GM21786 (cell line): ENCODE measurements around the gene RASAL3.
"Not testable (repeated sequence)": the region's sequence is repeated elsewhere in the genome, so short reads cannot be mapped to it uniquely, and the experiment has no call there.

Experiments used
- ATAC-seq: cut with Tn5 transposase; IDR thresholded peaks from one replicate; pipeline ENCODE4 v1.9.1; 2021; ENCODE audit not compliant: unreplicated experiment

RASAL3 gene

DNA sequence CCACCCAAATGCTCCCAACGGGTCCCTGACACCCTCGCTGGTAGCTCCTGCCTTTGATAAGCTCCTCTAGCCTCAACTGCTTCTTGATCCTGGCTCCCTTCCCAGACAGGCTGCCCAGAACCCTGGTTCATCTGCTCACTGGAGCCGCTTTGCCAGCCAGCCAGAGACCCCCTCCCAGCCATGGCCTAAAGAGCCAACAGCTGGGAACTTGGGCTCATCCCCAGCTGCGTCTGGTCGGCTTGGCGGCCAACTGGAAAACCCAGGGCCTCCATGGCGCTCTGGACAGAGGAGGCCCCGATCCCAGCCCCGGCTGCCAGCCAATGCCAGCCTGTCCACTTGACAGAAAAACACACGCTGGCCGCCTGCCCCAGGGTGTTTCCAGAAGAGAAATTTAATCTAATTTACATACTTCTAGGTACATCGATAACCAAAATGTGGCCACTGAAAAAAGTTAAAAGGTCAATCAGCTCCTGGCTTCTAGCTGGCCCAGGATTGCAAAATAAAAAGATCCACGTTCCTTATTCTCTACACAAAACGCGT lies 42.6 kb downstream of the RASAL3 start:
- no peak for ATAC-seq

DNA sequence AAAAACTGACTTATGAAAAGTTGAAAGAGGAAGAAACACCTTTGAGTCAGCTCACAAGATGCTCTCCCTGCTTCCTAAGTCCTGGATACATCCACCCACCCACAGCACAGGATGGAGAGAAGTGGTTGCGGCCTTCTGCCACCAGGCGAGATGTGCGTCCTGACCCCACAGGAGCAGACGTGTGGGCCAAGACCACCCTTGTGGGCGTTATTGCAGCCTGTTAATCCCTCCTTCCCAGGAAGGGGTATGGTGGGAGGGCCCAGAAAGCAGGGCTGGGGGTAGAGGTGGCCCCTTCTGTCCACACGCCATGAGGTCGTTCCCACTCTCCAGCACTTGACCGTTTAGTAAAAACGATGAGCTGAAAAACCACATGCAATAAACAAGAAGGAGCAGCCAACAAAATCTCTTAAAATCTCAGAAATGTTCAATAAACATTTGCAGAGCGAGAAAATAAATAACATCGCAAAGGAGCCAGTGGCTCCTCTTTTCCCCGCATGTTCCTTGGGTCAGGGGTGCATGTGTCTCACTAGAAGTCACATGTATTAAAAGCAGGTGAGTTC lies 43.1 kb downstream of the RASAL3 start:
- ATAC-seq: no peak

DNA sequence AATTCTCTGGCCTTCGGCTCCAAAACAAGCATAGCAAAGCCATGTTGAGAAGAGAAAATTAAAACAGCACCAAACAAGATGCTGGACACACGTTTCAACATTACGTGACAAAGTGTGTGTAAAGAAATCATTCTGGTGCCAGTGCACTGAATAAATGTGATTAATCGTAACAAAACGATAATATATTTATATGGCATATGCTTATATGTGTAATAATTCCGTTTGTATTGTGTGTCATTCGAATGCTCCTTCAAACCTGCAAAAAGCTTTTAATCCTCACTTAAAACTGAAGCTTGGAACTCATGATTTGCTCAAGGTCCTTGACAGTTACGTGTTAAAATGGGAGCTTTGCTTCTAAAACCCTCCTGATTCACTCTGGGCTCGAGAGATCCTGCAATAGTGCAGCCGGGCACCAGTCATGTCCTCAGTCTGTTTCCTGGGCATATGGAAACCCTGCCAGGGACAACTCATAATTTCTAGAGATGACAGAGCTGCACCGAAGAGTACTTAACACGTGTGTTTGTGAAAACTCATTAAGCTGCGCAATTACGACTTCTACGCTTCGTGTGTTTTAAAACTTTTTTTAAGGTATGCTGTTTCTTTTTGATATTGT lies 44.8 kb downstream of the RASAL3 start:
- ATAC-seq: no peak

DNA sequence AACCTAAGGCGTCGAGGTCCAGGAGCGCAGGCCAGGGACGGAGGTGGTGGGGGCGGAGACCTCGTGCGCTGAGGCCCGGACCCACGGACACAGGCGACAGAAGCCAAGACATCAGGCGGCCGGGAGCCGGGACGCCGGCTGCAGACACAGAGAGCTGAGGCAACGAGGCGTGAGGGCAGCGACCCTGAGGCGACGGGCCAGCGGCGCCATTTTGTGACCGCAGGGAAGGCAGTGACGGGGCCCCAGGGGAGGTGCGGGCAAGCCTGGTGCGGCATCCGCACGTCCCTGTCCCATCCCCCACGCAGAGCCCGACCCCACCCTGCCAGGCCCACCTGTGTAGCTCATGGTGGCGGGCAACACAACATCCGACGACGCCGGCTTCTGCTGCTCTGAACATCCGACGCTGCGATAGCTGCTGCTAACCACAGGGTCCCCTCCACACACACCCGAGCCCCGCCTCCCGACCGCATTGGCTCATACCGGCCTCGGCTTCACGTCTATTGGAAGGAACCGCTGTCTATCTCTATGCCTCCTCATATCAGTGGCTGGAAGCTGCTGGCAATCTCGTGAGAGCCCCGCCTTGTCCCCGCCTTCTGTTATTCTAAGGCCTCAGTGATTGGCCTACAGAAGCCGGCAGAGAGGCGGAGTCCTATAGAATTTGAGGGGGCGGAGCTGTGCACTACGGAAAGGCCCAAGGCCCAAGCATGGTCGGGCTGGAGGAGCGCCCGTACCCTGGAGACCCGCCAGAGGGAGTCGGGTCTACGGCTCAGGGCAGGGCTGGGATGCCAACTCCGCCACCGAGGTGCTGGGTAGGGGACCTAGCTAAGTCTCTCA lies 45.5 kb downstream of the RASAL3 start, which contains the start of gene AKAP8L:
Gene AKAP8L (minus strand): TSS at position 410 of the 834 bp plus-strand sequence. CDS start 65 bp downstream, at position 345.
- ATAC-seq: peak; percentile 94

DNA sequence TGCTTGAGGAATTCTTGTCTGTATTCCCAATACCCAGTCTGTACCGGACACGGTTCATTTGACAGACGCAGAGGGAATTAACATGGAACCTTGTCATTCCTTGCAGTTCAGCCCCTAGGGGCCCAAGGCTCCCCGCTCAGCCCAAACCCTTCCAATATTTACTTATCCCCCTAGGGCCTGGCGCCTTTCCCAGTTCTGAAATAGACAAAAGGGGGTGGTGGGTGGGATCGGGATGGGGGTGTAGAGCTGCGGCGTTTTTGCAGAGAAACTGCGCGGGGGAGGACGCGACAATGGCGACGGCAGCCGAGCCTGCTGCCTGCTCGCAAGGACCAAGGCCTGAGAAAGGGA lies 46.1 kb downstream of the RASAL3 start:
- ATAC-seq: no peak

DNA sequence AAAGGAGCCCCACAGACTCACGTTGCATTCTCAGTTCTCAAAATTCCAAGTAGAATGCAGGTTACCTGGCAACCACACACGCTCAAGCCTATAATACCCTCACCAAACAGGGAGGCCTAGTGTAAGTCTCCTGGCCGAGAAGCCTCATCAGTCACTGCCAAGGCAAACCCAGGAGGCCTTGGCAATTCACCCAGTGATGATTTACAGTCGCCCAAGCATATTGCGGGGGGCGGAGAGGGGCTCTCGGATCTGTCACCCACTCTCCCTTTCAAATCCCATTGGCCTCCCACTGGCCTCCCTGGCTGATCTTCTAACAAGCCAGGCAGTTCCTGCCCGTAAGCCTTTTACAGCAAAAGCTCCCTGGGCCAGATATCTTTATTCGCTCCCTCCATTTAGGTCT lies 46.6 kb downstream of the RASAL3 start:
- no peak for ATAC-seq

DNA sequence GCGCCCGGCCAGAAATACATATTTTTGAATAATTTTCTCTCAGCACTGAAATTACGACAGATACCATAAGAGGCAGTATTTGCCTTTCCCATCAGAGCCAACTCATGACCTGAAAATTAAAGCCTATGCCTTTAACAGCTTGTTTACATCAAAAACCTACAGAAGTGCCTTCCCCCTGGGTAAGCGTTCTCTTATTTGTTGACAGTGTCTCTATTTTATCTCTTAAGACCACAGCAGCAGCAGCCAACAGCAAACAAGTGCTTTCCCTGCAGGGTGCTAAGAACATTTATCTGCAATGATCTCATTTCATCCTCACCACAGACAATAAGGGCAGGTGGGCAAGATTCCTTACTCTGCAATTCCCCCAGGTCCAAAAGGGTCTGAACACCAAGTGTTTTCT lies 51.5 kb downstream of the RASAL3 start:
- ATAC-seq: no peak

DNA sequence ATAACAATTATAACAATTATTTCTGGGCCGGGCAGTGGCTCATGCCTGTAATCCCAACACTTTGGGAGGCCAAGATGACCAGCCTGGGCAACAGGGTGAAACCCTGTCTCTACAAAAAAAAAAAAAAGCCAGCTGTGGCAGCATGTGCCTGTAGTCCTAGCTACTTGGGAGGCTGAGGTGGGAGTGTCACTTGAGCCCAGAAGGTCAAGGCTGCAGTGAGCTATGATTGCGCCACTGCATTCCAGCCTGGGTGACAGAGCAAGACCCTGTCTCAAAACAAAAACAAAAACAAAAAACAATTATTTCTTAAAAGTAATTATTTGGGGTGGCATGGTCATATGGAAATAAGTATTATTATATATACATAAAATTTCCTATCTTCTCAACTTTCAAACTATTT lies 53.0 kb downstream of the RASAL3 start:
- not testable (repeated sequence) for ATAC-seq

DNA sequence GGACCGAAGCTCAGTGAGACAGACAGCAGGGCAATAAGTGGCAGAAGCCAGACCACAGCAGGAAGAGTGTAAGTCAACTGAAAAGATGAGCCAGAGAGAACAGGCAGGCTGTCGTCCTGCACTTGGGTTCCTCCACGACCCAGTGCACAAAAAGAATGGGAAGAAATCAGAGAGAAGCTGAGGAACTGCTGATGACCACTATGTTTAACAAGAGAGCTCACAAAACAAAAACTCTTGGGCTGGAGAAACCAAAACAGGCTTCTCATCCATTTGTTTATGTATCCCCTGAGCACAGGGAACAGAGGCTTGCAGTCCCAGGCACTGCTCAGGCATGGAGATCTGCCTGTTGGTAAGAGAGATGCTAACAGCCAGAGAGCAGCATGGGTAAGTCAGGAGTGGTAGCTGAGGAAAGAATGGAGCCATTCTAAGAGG lies 59.5 kb downstream of the RASAL3 start:
- no peak for ATAC-seq

DNA sequence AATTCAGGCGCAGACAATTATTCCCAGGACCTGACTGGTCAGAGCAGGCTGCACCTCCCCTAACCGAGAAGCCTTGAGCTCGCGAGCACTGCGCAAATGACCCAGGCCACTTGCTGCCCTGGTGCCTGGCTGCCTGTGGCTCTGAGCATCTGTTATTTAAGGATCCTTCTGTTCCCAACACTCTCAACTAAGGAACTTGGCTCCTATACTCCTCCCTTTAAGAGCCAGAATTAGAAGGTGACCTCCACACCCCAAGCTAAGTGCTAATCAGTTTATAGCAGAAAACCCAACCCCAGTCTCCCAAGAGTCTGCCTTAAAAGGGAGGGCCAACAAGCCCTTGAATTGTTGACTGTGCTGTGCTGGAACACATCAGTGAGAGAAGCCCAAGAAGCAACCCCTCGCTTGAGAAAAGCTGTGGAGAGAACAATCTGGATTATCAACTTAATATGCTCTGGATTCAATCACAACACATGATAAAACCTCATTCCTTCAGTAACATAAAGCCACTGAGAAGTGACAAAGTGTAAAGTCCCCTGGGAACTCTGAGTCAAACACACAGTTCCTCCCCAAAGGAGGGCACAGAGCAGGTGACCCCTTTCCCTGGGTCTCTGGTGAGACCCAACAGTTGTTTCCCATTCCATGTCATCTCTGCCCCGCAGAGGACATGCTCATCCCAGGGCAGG lies 60.1 kb downstream of the RASAL3 start:
- ATAC-seq: no peak

DNA sequence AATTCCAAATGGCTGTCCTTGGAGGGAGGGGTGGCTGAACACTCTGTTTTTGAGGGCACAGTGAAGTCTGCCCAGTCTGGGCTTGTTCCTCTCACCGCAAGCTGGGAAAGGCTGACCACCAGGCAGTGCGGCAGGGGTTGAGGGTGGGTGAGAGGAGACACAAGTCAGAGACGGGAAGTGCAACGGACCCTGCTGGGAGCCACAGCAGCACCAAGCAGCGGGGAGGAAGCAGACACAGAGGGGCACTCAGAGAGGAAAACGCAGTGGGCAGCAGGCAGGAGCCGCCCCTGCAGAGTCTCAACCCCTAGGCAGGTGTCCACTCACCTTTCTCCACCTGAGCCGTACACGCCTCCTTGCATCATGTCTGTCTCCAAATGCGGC lies 61.2 kb downstream of the RASAL3 start:
- no peak for ATAC-seq

DNA sequence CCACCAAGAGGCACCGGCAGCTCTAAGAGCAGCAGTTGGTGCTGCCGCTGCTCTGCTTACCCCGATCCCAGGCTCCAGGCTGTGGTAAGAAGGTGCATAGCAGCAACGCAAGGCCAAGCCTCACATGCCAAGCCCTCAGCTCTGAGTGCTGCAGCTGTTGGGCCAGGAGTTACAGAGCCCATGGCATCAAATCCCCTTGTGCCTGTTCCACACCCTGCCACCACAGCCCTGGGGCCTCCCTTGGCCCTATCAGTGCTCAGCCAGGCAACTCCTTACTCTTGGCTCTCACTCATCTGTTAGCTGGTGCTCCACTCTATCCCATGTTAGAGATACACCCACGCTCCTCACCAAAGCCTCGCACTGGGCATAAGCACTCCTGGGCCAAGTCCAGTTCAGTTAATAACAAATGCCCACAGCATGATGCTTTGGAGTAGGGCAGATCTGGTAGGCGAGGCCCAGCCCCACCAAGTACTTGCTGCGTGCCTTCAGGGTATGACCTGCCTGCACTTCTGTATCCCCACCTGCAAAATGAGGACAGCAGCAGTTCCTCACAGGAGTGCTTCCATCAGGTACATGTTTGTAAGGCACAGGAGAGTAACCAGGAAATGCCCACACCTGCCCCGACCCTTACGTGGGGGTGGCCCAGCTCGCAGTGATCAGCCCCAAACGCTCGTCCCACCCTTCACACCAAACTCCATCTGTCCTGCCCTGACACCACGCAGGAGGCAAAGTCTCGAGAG lies 61.8 kb downstream of the RASAL3 start:
- no peak for ATAC-seq
